CMK (cell line): ENCODE results near the gene PIGL.
"Not testable (repeated sequence)": the region's sequence is repeated elsewhere in the genome, so short reads cannot be mapped to it uniquely, and the experiment has no call there.

ENCODE experiments used
- DNase-seq: peaks from one replicate; pipeline ENCODE4 v3.0.0-alpha.2; 2010; ENCODE audit warnings: low read depth

Gene PIGL

DNA sequence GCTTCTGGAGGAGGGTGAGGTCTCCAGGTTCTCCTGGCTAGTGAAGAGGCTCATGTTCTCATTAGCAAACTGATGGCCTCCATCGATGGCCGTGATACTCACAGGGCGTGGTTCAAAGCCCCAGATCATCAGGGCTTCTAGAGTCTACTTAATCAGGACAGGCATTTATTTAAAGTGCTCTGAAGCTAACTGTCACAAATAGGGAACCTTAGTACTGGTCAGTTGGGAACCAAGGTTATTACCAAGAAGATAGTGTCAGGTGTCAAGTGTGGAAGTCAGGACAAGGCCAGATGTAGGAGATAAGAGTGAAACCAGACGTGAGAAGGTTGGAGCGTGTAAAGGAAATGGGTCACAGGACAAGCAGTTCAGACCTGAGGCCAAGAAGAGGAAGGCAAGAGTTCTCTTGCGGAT, 56.9 kb downstream of the PIGL start:
- no peak for DNase-seq

GRCh38 chr17:16275024-16275423, 58.0 kb downstream of the PIGL start:
- DNase-seq = no peak

DNA sequence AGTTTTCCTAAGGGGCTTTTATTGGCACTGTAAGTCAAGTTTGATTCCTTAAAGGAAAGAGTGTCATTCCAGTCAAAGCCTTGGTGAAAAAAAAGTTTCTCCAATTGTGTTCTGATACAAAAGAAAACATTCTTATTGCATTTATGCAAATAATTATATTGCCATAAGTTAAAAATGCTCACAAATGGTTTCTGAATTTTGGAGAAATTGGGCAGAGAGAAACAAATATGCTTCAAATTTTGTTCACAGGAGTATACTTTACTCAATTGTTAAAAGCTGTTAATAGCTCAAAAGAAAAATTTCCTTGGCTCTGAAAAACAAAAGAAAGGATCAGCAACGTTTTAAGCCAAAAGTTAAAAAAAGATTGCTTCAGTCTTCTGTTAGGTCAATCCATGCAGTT, 60.2 kb downstream of the PIGL start:
- DNase-seq = no peak

DNA sequence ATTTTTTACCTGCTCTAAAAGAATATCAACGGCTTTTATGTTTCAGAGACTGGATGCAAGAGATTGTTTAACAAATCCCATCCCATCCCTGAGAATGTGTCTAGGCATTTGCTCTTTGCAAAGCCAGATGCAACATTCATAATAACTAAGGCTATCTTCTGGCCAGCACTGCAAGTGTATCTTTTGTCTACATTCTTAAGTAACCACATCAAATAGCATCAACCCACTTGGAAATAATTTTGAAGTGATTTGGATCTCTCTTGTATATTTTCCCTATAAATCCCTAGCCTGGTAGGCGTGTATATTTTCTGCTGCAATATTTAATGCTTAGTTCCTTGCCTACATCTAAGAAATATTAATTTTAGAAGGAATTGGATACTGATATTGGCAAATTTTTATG, 64.3 kb downstream of the PIGL start:
- DNase-seq = no peak

DNA sequence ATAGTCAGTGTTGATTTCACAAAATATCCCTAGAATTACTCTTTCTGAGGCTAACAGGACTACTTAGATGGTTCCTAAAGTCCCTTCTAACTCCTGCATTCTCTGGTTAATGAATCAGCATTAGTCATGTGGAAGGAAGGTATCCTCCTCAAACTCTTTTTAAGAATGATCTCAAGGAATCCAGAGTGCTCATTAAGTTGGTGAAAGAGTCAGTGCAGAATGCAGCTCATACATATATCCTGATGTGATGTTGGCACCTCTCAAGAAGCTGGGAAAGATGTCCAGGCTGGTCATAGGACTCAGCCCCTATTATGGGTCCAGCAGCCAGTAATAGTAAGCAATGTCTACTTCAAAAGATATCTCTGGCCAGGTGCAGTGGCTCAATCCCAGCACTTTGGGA, 65.5 kb downstream of the PIGL start:
- no peak for DNase-seq

DNA sequence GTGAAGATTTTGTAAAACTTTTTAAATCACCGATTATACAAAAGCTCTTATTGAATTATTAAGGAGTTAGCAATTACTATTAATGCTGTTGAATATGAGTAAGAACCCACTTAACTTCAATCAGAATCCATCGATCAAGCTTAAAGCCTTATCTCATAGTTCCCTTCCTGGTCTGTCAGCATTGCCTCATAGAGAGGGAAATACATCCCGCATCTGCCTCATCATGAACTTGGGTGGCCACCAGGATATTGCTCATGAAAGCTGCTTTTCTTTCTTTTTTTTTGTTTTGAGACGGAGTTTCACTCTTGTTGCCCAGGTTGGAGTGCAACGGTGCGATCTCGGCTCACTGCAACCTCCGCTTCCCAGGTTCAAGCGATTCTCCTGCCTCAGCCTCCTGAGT, 66.7 kb downstream of the PIGL start:
- DNase-seq = no peak

- no peak for DNase-seq
Observed at GRCh38 chr17:16285646-16286008, 68.6 kb downstream of the PIGL start.

DNA sequence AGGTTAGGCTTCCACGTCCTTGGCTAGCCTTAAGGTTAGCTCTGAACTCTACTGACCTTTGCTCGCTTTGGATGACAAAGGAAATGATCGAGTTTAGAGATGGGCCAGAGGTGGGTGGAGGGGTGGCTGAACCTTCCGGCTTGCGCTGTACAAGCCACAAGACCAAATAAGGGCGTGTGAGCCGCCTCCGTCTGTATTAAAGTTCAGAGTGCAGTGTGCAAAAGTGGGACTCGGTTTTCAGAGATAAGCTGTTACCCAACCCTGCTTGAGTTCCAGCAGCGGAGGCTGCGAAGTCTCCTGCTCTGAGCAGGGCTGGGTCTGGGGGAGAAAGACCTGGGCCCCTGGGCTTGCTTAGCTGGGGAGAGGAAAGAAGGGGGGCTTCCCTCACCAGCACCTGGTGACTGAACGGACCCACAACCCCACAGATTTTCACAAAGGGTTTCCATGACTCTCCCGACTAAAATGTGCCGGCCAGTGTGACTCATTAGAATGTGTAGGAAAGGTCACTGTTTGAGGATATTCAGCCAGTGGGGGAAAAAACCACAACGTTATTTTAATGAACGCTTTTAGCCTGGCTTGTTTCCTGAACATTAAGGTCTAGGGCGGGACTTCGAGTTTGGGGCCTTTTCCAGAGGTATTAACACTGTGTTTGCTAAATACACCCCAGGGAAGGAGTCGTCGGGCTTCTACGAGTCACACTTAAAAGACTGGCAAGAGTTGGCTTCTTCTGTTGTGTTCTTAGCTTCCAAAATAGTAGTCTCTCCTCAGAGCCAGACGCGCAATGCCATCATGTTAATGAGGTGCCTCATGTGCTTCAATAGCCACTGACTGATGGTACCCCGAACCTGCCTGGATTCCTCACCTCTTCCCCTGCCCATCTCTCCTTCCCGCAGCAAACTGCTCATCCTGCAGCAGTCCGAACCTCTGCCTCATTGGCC, 69.3 kb downstream of the PIGL start:
- peak; percentile 92 for DNase-seq

GRCh38 chr17:16286947-16287562, 70.0 kb downstream of the PIGL start:
- DNase-seq = no peak

- DNase-seq = no peak
Observed at GRCh38 chr17:16287563-16288027, 70.6 kb downstream of the PIGL start.

DNA sequence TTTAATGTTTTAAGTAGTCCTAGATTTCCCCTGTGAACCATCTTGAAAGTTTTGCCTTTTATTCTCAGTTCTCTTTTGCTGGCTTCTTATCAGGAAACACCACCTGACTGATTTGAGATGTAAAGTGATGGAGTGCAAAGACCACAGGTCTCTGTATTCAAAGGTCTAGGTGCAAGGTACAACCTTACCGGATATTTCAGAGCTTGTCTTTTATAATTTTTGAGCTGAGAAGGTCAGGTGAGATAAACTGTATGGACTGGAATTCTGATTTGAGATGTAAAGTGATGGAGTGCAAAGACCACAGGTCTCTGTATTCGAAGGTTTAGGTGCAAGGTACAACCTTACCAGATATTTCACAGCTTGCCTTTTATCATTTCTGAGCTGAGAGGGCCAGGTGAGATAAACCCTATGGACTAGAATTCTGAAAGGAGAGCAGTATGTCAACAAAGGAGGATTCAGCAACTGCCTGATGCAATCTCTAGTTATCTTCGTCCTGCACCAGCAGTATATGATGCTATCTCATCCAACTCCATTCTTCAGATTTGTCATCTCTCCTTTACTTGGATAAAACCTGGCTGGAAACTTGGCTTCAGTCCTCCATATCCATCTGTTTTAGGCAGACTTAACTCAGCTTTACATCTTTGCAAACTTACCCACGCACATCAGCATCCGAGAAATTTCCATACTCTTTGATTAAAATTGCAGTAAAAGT, 72.0 kb downstream of the PIGL start:
- no peak for DNase-seq

DNA sequence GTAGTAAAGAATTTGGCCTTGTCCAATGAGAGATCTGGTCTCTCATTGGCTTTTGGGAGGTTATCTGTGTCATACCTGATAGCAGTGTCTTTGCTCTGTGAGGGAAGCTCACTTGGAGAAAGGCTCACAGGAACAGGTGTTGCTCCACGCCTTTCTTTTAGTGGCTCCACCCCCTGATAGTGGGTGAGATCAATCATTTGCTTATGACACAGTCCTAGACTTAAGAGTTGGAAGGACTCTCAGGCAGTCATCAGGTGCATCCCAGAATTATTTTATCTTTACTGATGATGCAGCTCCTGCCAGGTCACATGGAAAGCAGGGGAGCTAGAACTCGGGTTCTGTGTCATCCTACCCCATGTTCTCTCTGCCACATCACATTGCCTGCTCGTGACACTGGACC, 76.9 kb downstream of the PIGL start:
- DNase-seq = no peak

- DNase-seq = no peak
Observed at GRCh38 chr17:16294560-16294959, 77.5 kb downstream of the PIGL start.

DNA sequence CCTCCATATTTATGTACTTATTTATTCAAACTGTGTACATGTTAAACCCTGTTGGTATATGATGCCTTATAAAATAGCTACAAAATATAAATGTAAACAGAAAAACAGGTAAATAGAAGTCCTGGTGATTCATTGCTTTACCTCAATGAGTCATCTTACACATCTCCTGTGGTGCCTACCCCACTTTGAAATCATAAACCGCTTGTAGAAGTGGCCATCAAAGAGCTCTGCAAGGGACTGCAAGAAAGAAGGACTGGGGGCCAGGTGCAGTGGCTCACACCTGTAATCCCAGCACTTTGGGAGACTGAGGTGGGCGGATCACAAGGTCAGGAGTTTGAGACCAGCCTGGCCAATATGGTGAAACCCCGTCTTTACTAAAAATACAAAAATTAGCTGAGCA, 79.1 kb downstream of the PIGL start:
- not testable (repeated sequence) for DNase-seq

DNA sequence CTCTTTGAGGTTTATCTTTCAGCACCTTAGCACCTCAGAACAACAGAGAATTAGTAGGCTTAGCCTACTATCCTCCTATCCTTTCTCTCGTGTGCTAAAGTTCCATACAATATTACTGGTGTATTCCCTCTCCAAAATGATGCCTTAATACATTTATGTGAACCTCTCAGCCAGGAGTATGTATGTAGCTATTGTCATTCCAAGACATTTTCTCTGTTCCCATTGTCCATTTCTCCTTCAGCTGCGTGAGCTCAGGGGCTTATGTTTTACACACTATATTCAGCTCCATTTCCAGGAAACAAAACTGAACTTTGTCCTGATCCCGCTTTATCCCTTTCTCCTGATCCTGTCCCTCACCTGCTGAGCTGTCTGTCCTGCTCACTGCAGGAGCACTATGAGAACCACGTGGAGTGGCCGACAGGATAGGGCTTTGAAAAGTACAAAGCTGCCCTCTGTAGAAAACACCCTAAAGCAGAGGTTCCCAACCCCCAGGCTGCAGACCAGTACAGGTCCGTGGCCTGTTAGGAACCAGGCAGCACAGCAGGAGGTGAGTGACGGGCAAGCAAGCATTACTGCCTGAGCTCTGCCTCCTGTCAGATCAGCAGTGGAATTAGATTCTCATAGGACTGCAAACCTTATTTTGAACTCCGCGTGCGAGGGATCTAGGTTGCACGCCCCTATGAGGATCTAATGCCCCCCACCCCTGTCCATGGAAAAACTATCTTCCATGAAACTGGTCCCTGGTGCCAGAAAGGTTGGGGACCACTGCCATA, 80.5 kb downstream of the PIGL start:
- DNase-seq = no peak

DNA sequence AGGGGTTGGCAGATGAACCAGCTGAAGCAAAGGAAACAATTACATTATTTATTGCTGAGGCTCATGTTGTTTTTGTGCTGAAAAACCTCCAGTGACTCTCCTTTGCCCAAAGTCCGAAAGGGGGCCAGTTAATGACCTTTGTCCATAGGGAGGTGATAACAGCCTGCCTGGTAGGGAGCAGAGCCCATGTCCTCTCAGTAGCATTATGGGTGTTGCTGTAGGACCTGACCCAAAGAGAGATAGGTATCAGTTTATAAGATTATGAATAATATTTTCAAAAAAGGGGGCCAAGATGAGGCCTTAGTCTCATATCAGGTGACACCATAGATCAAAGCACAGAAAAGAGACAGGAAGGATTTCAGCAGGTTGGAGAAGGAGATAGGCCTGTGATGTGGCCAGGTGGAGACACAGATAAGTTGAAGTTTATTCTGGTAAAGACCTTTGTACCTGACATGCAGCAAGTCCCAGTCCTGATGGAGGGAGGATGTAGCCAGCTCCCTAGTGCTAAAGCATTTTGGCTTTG, 81.2 kb downstream of the PIGL start:
- DNase-seq = no peak

DNA sequence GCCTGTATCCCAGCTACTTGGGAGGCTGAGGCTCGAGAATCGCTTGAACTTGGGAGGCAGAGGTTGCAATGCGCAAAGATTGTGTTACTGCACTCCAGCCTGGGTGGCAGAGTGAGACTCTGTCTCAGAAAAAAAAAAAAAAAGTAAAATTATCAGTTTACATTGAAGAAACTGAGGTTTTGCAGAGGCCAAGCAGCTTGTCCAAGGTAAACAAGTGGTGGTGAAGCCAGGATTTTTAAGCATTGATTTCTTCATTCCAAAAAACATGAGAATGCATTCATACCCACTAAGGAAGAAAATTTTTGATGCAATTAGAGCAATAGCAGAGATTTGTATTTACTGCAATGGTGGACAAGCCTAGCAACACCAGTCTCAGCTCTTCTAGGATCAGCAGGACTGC, 83.5 kb downstream of the PIGL start:
- DNase-seq = no peak

DNA sequence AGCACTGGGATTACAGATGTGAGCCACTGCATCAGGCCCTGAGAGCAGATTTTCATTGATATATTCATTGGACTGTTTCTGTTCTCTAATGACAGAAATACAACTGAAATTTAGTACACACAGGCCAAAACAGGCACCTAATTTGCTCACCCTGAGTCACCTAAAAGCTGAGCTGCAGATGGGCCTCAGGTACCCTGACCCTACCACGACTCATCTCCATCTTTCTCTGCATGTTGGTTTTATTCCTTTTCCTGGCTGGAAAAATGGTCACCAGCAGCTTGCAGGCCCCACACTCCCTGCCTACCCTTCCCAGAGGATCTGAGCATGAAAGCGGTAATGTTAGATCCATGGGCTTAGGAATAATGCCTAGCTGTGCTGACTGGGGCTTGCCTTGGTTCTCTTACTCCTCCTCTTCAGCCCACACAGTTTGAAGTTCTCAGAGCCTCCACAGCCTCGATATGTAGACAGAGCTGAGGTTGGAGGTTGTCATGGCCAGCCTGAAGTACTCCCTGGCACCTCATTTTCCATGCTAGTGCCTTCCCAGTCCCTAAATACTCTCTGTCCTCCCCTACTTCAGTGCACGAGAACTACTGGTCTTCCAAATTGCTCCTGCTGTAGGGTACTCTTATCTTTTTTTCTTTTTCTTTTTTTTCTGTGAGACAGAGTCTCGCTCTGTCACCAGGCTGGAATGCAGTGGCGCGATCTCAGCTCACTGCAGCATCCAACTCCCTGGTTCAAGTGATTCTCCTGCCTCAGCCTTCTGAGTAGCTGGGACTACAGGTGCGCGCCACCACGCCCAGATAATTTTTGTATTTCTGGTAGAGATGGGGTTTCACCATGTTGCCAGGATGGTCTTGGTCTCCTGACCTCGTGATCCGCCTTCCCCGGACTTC, 85.2 kb downstream of the PIGL start:
- no peak for DNase-seq

GRCh38 chr17:16302856-16303255, 85.8 kb downstream of the PIGL start:
- no peak for DNase-seq

DNA sequence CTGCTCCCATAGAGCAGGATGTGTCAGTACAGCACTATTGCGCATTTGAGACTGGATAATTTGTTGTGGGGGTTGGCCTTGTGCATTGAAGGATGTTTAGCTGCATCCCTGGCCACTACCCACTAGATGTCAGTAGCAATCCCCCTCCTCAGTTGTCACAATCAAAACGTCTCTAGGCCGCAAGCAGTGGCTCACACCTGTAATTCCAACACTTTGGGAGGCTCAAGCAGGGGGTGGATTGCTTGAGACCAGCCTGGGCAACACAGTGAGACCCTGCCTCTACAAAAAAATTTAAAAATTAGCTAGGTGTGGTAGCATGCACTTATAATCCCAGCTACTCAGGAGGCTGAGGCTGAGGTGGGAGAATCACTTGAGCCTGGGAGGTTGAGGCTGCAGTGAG, 87.8 kb downstream of the PIGL start:
- no peak for DNase-seq

DNA sequence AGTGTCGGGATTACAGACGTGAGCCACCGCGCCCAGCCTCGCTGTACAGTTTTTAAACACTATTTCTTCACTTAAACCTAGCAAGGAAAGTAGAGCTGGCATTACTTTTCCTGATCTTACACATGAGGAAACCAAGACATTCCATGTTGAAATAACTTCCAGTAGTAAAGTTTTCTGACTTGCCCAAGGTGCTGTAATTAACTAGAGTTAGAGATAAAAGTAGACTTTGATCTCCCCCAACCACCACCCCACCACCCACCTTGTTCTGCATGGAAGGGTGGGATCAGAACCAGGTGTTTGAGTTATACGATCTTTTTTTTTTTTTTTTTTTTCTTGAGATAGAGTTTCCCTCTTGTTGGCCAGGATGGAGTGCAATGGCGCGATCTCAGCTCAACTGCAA, 89.2 kb downstream of the PIGL start:
- DNase-seq = no peak
